ENCODE measurements around the gene EEFSEC. TPM values are rescaled to one million over a fixed set of nuclear protein-coding genes. Genes with fewer than 3 reads are reported as not detected.

Gene EEFSEC
- total RNA-seq, 1 donor from 2014 or later, result 7.1 TPM

- TF ChIP-seq, protein P1, sequence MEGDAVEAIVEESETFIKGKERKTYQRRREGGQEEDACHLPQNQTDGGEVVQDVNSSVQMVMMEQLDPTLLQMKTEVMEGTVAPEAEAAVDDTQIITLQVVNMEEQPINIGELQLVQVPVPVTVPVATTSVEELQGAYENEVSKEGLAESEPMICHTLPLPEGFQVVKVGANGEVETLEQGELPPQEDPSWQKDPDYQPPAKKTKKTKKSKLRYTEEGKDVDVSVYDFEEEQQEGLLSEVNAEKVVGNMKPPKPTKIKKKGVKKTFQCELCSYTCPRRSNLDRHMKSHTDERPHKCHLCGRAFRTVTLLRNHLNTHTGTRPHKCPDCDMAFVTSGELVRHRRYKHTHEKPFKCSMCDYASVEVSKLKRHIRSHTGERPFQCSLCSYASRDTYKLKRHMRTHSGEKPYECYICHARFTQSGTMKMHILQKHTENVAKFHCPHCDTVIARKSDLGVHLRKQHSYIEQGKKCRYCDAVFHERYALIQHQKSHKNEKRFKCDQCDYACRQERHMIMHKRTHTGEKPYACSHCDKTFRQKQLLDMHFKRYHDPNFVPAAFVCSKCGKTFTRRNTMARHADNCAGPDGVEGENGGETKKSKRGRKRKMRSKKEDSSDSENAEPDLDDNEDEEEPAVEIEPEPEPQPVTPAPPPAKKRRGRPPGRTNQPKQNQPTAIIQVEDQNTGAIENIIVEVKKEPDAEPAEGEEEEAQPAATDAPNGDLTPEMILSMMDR (IDR thresholded peaks at IDR 0.05; ENCODE audit: unreplicated experiment), result no peak
- no peak for DNase-seq (ENCODE audit: low spot score)
- Mint-ChIP-seq H3K4me3 (ENCODE audit: unreplicated experiment) (no peak overlapping the region), H3K9me3 (ENCODE audit: unreplicated experiment) (no peaks in the 10 kb centered on the region), H3K36me3 (ENCODE audit: low read depth, unreplicated experiment) (no peaks in the 10 kb centered on the region), H3K27me3 (ENCODE audit: unreplicated experiment) (no peaks in the 10 kb centered on the region), H3K4me1 (ENCODE audit: unreplicated experiment) (peaks cover 10% of the 10 kb centered on the region), H3K27ac (ENCODE audit: unreplicated experiment) (no peak overlapping the region)
Observed at GRCh38 chr3:128267541-128267940, 114.3 kb downstream of the EEFSEC start.

DNA sequence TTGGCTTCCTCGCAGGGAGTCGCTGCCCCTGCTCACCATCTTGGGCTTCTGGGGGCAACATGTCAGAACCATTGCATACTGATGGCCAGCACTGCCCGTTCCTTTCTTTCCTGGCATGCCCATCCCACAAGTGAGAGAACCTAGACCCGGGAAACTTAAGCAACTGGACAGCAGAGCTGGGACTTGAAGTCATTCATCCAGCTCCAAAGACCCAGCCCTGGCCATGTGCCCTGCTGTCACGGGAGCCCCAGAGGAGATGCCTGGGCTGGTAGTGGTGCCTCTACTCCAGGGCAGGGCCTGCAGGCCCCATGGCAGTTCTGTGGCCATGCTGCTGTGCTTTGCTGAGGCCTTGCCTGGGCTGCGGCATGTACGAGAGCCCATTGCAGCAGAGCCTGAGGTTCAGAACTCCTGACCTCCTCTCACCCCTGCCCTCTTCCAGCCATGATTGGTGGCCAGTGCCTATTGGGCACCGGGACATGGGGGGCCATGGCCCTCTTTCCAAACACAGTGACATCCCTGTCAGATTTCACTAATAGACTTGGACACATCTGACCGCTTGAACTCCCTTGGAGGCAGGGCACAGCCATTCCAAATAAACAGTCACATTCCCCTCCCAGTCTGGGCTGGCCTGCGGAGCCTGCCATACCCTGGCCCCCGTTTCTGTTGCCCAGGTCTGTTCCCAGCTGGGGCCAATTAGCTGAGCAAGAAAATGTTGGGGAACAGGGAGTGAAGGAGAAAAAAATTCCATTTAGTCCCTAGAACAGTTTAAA, 115.9 kb downstream of the EEFSEC start:
- Mint-ChIP-seq H3K9me3 (ENCODE audit: unreplicated experiment) (no peaks in the 10 kb centered on the region), H3K36me3 (ENCODE audit: low read depth, unreplicated experiment) (no peaks in the 10 kb centered on the region), H3K27me3 (ENCODE audit: unreplicated experiment) (peaks cover 1% of the 10 kb centered on the region), H3K4me1 (ENCODE audit: unreplicated experiment) (peaks cover 12% of the 10 kb centered on the region), H3K27ac (ENCODE audit: unreplicated experiment) (no peak overlapping the region), H3K4me3 (ENCODE audit: unreplicated experiment) (no peak overlapping the region)
- no peak for DNase-seq (ENCODE audit: low spot score)
- TF ChIP-seq, protein P1 (IDR thresholded peaks at IDR 0.05; ENCODE audit: unreplicated experiment), result no peak

- H3K36me3 Mint-ChIP-seq (ENCODE audit: low read depth, unreplicated experiment), result no peaks in the 10 kb centered on the region
- no peak overlapping the region for H3K27ac Mint-ChIP-seq (ENCODE audit: unreplicated experiment)
- peaks cover 12% of the 10 kb centered on the region for H3K4me1 Mint-ChIP-seq (ENCODE audit: unreplicated experiment)
- peaks cover 1% of the 10 kb centered on the region for H3K27me3 Mint-ChIP-seq (ENCODE audit: unreplicated experiment)
- no peak overlapping the region for H3K4me3 Mint-ChIP-seq (ENCODE audit: unreplicated experiment)
- H3K9me3 Mint-ChIP-seq (ENCODE audit: unreplicated experiment), result no peaks in the 10 kb centered on the region
- TF ChIP-seq, protein P1 (IDR thresholded peaks at IDR 0.05; ENCODE audit: unreplicated experiment), result no peak
- DNase-seq (ENCODE audit: low spot score), result no peak
Observed at GRCh38 chr3:128269796-128270195, 116.5 kb downstream of the EEFSEC start.

DNA sequence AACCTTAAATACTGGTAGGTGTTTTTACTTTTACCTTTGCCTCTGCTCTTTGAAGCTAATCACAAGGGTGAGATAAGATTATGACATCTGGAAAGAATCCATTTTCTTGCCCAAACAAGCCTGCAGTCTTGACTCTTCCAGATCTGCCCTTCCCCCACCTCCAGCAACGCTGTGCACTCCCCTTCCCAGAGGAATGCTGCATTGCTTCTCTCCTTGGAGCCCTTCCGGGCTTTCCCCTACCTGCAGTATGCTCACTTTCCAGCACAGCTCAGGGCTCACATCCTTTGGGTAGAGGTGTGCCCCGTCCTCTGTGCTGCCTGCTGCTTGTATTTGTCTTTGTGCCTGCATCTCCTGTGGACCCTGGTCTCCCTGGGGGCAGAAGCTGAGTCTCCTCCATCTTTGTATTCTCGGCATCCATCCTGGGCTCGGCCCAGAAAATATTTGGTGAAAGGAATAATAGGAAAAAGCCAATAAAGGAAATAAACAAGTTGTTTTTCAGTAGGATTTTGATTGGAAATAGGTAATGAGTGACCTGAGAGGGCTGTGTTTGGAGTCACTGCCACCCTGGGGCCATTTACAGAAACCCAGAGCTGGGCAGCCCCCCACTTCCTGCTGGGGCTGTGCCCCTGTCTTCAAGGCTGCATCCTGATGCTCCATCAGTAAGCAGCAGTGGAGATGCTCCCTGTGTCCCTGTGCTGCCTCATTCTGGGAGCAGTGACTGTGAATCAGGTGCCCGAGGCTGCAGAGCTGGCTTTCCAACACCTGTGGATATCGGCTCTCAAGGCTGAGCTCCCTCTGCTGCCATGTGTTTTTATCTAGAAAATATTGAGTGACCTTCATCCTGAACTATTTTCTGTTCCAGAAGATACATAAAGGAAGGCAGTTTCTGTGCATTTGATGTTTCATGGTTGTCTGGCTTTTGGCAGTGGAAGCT, 117.5 kb downstream of the EEFSEC start:
- no peaks in the 10 kb centered on the region for H3K36me3 Mint-ChIP-seq (ENCODE audit: low read depth, unreplicated experiment)
- TF ChIP-seq, protein P1 (IDR thresholded peaks at IDR 0.05; ENCODE audit: unreplicated experiment), result no peak
- no peak for DNase-seq (ENCODE audit: low spot score)
- no peak overlapping the region for H3K27ac Mint-ChIP-seq (ENCODE audit: unreplicated experiment)
- no peak overlapping the region for H3K4me3 Mint-ChIP-seq (ENCODE audit: unreplicated experiment)
- no peaks in the 10 kb centered on the region for H3K9me3 Mint-ChIP-seq (ENCODE audit: unreplicated experiment)
- H3K4me1 Mint-ChIP-seq (ENCODE audit: unreplicated experiment), result peaks cover 12% of the 10 kb centered on the region
- peaks cover 1% of the 10 kb centered on the region for H3K27me3 Mint-ChIP-seq (ENCODE audit: unreplicated experiment)
